ENCODE results near the gene SHC4. TPM values are rescaled to one million over a fixed set of nuclear protein-coding genes. Genes with fewer than 3 reads are reported as not detected.

SHC4 gene
- total RNA-seq, 1 donor from 2014 or later = 4.5 TPM

DNA sequence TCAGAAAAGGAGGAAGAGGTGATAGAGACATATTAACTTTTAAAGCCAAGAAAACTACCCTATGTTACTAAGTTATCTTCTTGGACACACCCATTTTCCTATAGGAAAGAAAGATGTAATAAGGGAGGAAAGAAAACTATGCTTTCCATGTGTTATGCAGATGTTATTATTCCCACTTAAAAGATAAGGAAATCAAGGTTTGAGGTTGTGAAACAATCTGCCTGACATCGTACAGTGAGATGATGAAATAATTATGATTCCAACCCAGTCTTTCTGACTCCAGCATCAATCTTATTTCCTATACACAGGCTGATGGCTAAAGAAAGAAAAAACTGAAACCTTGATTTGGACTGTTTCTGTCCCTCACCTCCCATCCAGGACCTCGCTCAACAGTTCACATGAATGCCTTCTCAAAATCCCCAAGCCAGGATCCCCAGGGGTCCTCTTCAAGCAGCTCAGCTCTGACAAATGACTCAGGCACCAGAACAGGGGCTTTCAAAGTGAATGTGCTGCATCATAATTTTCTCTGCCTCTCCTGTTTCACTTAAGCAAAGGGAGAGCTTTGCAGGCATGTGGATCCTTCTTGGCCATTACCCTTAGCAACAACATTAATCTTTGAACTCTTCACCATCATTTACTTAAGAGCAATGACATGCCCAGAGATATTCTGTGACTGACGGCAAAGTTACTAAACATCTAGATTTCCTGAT, 98.2 kb downstream of the SHC4 start:
- no peak for DNase-seq (ENCODE audit: extremely low spot score, unreplicated experiment)
- Mint-ChIP-seq H3K27me3 (no peaks in the 10 kb centered on the region), H3K27ac (peak overlapping the region; percentile 56), H3K9me3 (no peaks in the 10 kb centered on the region), H3K4me1 (ENCODE audit: unreplicated experiment) (peaks cover 39% of the 10 kb centered on the region), H3K4me3 (peak overlapping the region; percentile 8), H3K36me3 (no peaks in the 10 kb centered on the region)
- TF ChIP-seq CTCF (conservative IDR thresholded peaks at IDR 0.05) = no peak

- Mint-ChIP-seq H3K27ac (no peak overlapping the region), H3K4me1 (ENCODE audit: unreplicated experiment) (peaks cover 30% of the 10 kb centered on the region), H3K27me3 (no peaks in the 10 kb centered on the region), H3K4me3 (no peak overlapping the region), H3K36me3 (no peaks in the 10 kb centered on the region), H3K9me3 (no peaks in the 10 kb centered on the region)
- DNase-seq (ENCODE audit: extremely low spot score, unreplicated experiment) = no peak
- TF ChIP-seq CTCF (conservative IDR thresholded peaks at IDR 0.05) = no peak
Measured at GRCh38 chr15:48862705-48863104, 101.0 kb downstream of the SHC4 start.

- Mint-ChIP-seq H3K4me1 (ENCODE audit: unreplicated experiment) (peaks cover 32% of the 10 kb centered on the region), H3K9me3 (no peaks in the 10 kb centered on the region), H3K27ac (no peak overlapping the region), H3K27me3 (no peaks in the 10 kb centered on the region), H3K36me3 (no peaks in the 10 kb centered on the region), H3K4me3 (no peak overlapping the region)
- no peak for DNase-seq (ENCODE audit: extremely low spot score, unreplicated experiment)
- peak; percentile 96 for TF ChIP-seq CTCF (conservative IDR thresholded peaks at IDR 0.05)
Measured at GRCh38 chr15:48861813-48862431, 101.8 kb downstream of the SHC4 start.

DNA sequence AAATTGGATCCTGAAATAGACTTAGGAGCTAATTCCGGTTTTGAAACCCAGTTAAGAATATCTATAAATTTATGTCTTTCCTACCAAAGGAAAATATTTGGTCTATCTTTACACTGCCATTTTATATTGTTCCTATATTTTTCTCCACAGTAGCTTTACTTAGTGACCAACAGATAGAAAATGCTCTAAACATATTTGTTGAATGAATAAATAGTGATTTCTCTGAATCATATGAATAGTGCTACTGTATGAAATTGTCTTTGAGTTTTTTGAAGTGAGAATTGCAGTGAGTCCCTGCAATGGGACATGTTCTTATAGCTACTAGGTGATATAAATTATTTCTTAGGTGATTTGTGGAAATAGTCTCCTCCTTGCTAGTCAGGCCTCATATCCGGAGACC, 104.3 kb downstream of the SHC4 start:
- Mint-ChIP-seq H3K27me3 (no peaks in the 10 kb centered on the region), H3K4me3 (no peak overlapping the region), H3K27ac (no peak overlapping the region), H3K4me1 (ENCODE audit: unreplicated experiment) (peaks cover 26% of the 10 kb centered on the region), H3K9me3 (no peaks in the 10 kb centered on the region), H3K36me3 (peaks cover 4% of the 10 kb centered on the region)
- DNase-seq (ENCODE audit: extremely low spot score, unreplicated experiment) = no peak
- no peak for TF ChIP-seq CTCF (conservative IDR thresholded peaks at IDR 0.05)

DNA sequence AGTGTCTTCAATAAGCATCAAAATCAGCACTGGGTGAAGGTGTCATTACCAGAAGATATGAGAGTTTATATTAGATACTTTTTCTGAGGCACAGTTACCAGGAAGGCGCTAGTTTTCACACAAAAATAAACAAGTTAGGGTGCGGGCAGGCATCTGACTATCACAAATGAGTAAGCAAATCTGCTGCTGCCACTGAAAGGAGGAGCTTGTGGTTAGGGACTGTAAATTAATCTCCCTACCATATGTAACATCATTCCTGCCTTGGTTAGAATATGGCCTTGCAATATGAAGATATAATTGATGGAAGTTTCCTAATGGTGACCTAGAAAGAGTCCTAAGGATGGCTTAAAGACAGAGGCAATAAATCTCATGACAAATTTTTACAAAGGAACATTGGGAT, 105.3 kb downstream of the SHC4 start:
- Mint-ChIP-seq H3K27ac (no peak overlapping the region), H3K27me3 (no peaks in the 10 kb centered on the region), H3K36me3 (peaks cover 4% of the 10 kb centered on the region), H3K9me3 (no peaks in the 10 kb centered on the region), H3K4me3 (no peak overlapping the region), H3K4me1 (ENCODE audit: unreplicated experiment) (peaks cover 26% of the 10 kb centered on the region)
- DNase-seq (ENCODE audit: extremely low spot score, unreplicated experiment) = no peak
- TF ChIP-seq CTCF (conservative IDR thresholded peaks at IDR 0.05) = no peak
